HG03175 (cell line): ENCODE results near the gene NPAS2.

Experiments
- ATAC-seq: cut with Tn5 transposase; IDR thresholded peaks from one replicate; pipeline ENCODE4 v1.9.1; 2021; ENCODE audit warnings: mild to moderate bottlenecking, moderate library complexity; ENCODE audit not compliant: unreplicated experiment

The NPAS2 gene

GRCh38 chr2:101004620-101005325 lies 184.8 kb downstream of the NPAS2 start:
- no peak for ATAC-seq

GRCh38 chr2:101006065-101006715 lies 186.3 kb downstream of the NPAS2 start:
- ATAC-seq, result no peak

- no peak for ATAC-seq
These were observed 187.7 kb downstream of the NPAS2 start for GRCh38 chr2:101007415-101008345.

- ATAC-seq, result no peak
These were observed 191.2 kb downstream of the NPAS2 start for GRCh38 chr2:101011152-101011551.

- ATAC-seq, result peak; percentile 70
These were observed 192.2 kb downstream of the NPAS2 start for GRCh38 chr2:101012054-101012705.

GRCh38 chr2:101012706-101013181 lies 192.8 kb downstream of the NPAS2 start:
- no peak for ATAC-seq

- no peak for ATAC-seq
These were observed 194.4 kb downstream of the NPAS2 start for GRCh38 chr2:101014264-101014857.

- ATAC-seq, result no peak
These were observed 197.4 kb downstream of the NPAS2 start for GRCh38 chr2:101017371-101017770.

GRCh38 chr2:101018934-101019333 lies 199.0 kb downstream of the NPAS2 start:
- no peak for ATAC-seq

- no peak for ATAC-seq
These were observed 202.3 kb downstream of the NPAS2 start for GRCh38 chr2:101022221-101022620.

- no peak for ATAC-seq
These were observed 203.6 kb downstream of the NPAS2 start for GRCh38 chr2:101023327-101024107.

GRCh38 chr2:101025561-101025960 lies 205.6 kb downstream of the NPAS2 start:
- no peak for ATAC-seq

- no peak for ATAC-seq
These were observed 206.3 kb downstream of the NPAS2 start for GRCh38 chr2:101026253-101026701.

- no peak for ATAC-seq
These were observed 207.1 kb downstream of the NPAS2 start for GRCh38 chr2:101026923-101027469.

GRCh38 chr2:101027852-101028251 lies 207.9 kb downstream of the NPAS2 start:
- no peak for ATAC-seq

- no peak for ATAC-seq
These were observed 211.1 kb downstream of the NPAS2 start for GRCh38 chr2:101030866-101031554.

- ATAC-seq, result no peak
These were observed 212.3 kb downstream of the NPAS2 start for GRCh38 chr2:101032084-101032776.

- ATAC-seq, result no peak
These were observed 216.6 kb downstream of the NPAS2 start for GRCh38 chr2:101036562-101036961.
